Ovary (tissue), 3 donors: ENCODE measurements around the gene MYD88.

Experiments used
- CTCF ChIP-seq, 3 donors: fragments of 450-650 bp in 2 of 3; fragments of 200-600 bp in 1 of 3; IDR thresholded peaks; one replicate each; pipeline versions ENCODE4 v1.5.1 to v1.8.0; 2016 to 2022; ENCODE audit warnings: antibody characterized with exemption in 3 of 3, mild to moderate bottlenecking in 1 of 3
- POLR2A ChIP-seq: fragments of 450-650 bp; IDR thresholded peaks from one replicate; pipeline ENCODE4 v1.6.1; 2017; ENCODE audit warnings: antibody characterized with exemption, mild to moderate bottlenecking, moderate library complexity
- donor health status: DM: no; HTN: no; CAD: no.

GRCh38 chr3:38154033-38154494, 15.6 kb downstream of the MYD88 start:
- TF ChIP-seq CTCF (IDR thresholded peaks at IDR 0.05) (no peak), POLR2A (no peak)
